Ishikawa (cell line): ENCODE measurements around the gene SLIT3.

Experiments used
- CEBPB ChIP-seq: IDR thresholded peaks from 2 replicates; pipeline ENCODE4 v1.6.1; 2012
- EGR1 ChIP-seq: IDR thresholded peaks from 2 replicates; pipeline ENCODE4 v1.6.1; 2012
- MAX ChIP-seq: IDR thresholded peaks from 2 replicates; pipeline ENCODE4 v1.6.1; 2012
- TF ChIP-seq, protein P1 (sequence below): IDR thresholded peaks from 2 replicates; pipeline ENCODE4 v1.6.1; 2012; ENCODE audit warnings: low read depth, mild to moderate bottlenecking

GRCh38 chr5:168781941-168782571 is 518.9 kb downstream of the SLIT3 start:
- TF ChIP-seq MAX (no peak), CEBPB (no peak), EGR1 (no peak)
- TF ChIP-seq, protein P1, sequence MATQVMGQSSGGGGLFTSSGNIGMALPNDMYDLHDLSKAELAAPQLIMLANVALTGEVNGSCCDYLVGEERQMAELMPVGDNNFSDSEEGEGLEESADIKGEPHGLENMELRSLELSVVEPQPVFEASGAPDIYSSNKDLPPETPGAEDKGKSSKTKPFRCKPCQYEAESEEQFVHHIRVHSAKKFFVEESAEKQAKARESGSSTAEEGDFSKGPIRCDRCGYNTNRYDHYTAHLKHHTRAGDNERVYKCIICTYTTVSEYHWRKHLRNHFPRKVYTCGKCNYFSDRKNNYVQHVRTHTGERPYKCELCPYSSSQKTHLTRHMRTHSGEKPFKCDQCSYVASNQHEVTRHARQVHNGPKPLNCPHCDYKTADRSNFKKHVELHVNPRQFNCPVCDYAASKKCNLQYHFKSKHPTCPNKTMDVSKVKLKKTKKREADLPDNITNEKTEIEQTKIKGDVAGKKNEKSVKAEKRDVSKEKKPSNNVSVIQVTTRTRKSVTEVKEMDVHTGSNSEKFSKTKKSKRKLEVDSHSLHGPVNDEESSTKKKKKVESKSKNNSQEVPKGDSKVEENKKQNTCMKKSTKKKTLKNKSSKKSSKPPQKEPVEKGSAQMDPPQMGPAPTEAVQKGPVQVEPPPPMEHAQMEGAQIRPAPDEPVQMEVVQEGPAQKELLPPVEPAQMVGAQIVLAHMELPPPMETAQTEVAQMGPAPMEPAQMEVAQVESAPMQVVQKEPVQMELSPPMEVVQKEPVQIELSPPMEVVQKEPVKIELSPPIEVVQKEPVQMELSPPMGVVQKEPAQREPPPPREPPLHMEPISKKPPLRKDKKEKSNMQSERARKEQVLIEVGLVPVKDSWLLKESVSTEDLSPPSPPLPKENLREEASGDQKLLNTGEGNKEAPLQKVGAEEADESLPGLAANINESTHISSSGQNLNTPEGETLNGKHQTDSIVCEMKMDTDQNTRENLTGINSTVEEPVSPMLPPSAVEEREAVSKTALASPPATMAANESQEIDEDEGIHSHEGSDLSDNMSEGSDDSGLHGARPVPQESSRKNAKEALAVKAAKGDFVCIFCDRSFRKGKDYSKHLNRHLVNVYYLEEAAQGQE, result no peak
